ENCODE data around the gene ZBED3. TPM values are rescaled to one million over a fixed set of nuclear protein-coding genes. Genes with fewer than 3 reads are reported as not detected.

Gene ZBED3
- 6.6 and 7.9 TPM in 2 replicates for total RNA-seq (2021; fragmentation: NEBNext Ultra II Directional; extraction: Animal tissue kit (Norgen Biotek cat#: 25700))
- polyA plus RNA-seq (2011; rRNA removed) = 7.3 and 9.4 TPM in 2 replicates
- 6.1 TPM for polyA plus RNA-seq (2011; cell fraction: cytosol; rRNA removed)
- polyA plus RNA-seq (2011; cell fraction: nucleus; rRNA removed) = 5.0 TPM
- 3.8 to 4.9 TPM (median 4.3 TPM) in 4 replicates for polyA plus RNA-seq (2012, experiment 1 of 2)
- polyA plus RNA-seq (2012, experiment 2 of 2) = 1.7 TPM
- polyA plus RNA-seq (2013, experiment 1 of 2) = 4.8 TPM
- polyA plus RNA-seq (2013, experiment 2 of 2) = 4.9 TPM
- polyA minus RNA-seq (2011; rRNA and poly(A)+ RNA removed) = 8.3 and 10.7 TPM in 2 replicates
- 2.6 TPM for polyA minus RNA-seq (2011; cell fraction: cytosol; rRNA and poly(A)+ RNA removed)
- polyA minus RNA-seq (2011; cell fraction: nucleus; rRNA and poly(A)+ RNA removed) = 10.1 TPM
- long read RNA-seq, experiment 1, full-length matches to known transcripts = 1 of 15 reads
- long read RNA-seq, experiment 1, partial matches to known transcripts = 0 of 15 reads
- long read RNA-seq, experiment 1, other reads (novel, unspliced or antisense) = 14 of 15 reads
- long read RNA-seq, experiment 2, partial matches to known transcripts = 0 of 1 reads
- long read RNA-seq, experiment 2, other reads (novel, unspliced or antisense) = 1 of 1 reads

DNA sequence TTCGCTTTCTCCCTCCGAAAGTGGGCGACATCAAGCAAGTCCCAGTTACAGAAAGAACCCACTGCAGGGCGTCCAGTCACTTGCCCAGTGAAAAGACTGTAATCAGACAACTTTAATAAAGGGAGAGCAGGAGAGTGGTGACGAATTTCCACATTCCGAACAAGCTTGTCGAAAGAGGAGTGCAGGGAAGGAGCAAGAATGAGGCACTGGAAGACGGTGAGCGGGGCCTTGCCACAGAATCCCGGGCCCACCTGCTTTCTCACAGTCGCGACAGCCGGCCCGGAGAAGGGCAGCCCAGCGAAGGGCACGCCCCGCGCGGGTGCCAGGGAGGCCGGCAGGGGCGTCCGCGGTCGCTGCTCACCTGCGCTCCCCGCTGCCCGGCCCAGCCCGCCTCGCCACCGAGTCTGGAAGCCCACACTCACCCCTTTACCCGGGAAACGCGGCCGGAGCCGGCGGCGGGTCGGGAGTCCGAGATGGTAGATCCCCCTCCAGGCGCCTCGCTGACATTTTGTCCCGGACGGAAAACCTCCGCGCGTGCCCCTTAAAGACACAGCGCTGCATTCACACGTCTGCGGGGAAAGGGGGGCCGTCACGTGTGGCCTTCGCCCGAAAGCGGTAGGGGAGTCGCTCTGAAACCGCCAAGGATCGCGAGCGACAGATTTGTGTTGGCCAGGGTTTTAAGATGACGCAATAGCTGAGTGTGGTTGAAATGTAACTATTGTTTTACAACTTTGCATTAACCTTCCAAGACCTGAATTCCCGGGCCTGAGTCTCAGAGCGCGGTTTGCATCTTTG, at the start of gene ZBED3:
Gene ZBED3, minus strand, starts transcription at position 597 of the 795 bp plus-strand sequence. CDS start 9,407 bp downstream, outside the sequence.
- peaks cover 6 to 10% (median 8%) of the 10 kb centered on the region in 4 experiments; a peak in 6 of 7 replicates for H3K4me1 ChIP-seq (replicated peaks in 1 of 4; ENCODE audit: control insufficient read depth in 3 of 4, insufficient read depth in 4 of 4, low read length in 3 of 4)
- H3K4me2 ChIP-seq (ENCODE audit: insufficient read depth in 1 of 2, low read depth in 2 of 2, low read length in 2 of 2) = peak within 1 kb of the TSS; percentile 78 to 85
- H3K36me3 ChIP-seq (ENCODE audit: control insufficient read depth in 2 of 4, insufficient read depth in 4 of 4, low read length in 3 of 4) = peaks cover 0 to 7% (median 0%) of the 10 kb centered on the region in 4 experiments; a peak in 3 of 8 replicates
- peaks cover 7% of the 10 kb centered on the region for H3K23me2 ChIP-seq (ENCODE audit: low read depth, low read length)
- peak within 1 kb of the TSS; percentile 86 for H2AFZ ChIP-seq (ENCODE audit: low read length)
- peak within 1 kb of the TSS; percentile 47 for H3K4ac ChIP-seq (replicated peaks; ENCODE audit: insufficient read length, low read depth, low read length)
- H4K5ac ChIP-seq (ENCODE audit: insufficient read length, low read depth, low read length) = peak within 1 kb of the TSS; percentile 83
- DNase-seq (ENCODE audit: low read depth in 1 of 2, low spot score in 2 of 2) = peak in 1 of 2 experiments; percentile 77
- CTCF ChIA-PET (ENCODE audit: partially characterized antibody) = interaction anchor here (0.6 to 1.9 kb wide), 13 partner anchors 9 to 1659 kb away, joined by 3 to 15 read pairs (median 3); partner anchors contain the start of gene AGGF1
- H3K14ac ChIP-seq (ENCODE audit: insufficient read length) = no peak within 1 kb of the TSS
- peak within 1 kb of the TSS; percentile 98 for H4K8ac ChIP-seq (ENCODE audit: extremely low read depth, insufficient read depth, low read length)
- peak within 1 kb of the TSS; percentile 99 for H2BK5ac ChIP-seq (ENCODE audit: low read depth, low read length)
- peak within 1 kb of the TSS; percentile 52 for H2BK120ac ChIP-seq (replicated peaks; ENCODE audit: low read depth, low read length)
- no peaks in the 10 kb centered on the region for H3K79me1 ChIP-seq (ENCODE audit: low read depth, low read length)
- POLR2A ChIA-PET (ENCODE audit: partially characterized antibody) = interaction anchor here (0.8 to 5.4 kb wide), 24 partner anchors 9 to 1169 kb away, joined by 3 to 76 read pairs (median 4); partner anchors contain the start of genes AGGF1, F2RL1 and WDR41
- H3K9ac ChIP-seq (replicated peaks in 1 of 4; ENCODE audit: extremely low read depth in 1 of 4, low read depth in 3 of 4, low read length in 3 of 4) = peak within 1 kb of the TSS; percentile 91 to 97 (median 92)
- peak within 1 kb of the TSS; percentile 73; the same call in 1 of the 2 replicates for H2BK15ac ChIP-seq (ENCODE audit: low read length)
- WGBS, 2 experiments (ENCODE audit: extremely low coverage in 1 of 2, insufficient coverage in 1 of 2, insufficient read length in 1 of 2, insufficient replicate concordance in 2 of 2, low coverage in 1 of 2, low lambda C conversion rate in 2 of 2, missing lambda C conversion rate in 1 of 2) = 1% methylated on average over 55 of the region's 63 CpGs; no CpG with 5 or more reads in 1 of the 2 experiments
- peak; percentile 86 for FAIRE-seq
- H3K4me3 ChIP-seq (ENCODE audit: extremely low read depth in 1 of 4, insufficient read depth in 2 of 4, low read depth in 3 of 4, low read length in 4 of 4) = peak within 1 kb of the TSS; percentile 58 to 87 (median 74)
- peak within 1 kb of the TSS; percentile 94 for H3K27ac ChIP-seq (ENCODE audit: low read depth, low read length)
- peak within 1 kb of the TSS; percentile 89 for H4K91ac ChIP-seq (replicated peaks; ENCODE audit: insufficient read length, low read length)
- peaks cover 0 to 4% of the 10 kb centered on the region in 2 experiments; a peak in 2 of 4 replicates for H3K9me3 ChIP-seq (ENCODE audit: insufficient read depth in 2 of 2, low read depth in 1 of 2, low read length in 1 of 2)
- no peaks in the 10 kb centered on the region for H3K27me3 ChIP-seq (replicated peaks in 1 of 4; ENCODE audit: control insufficient read depth in 3 of 4, extremely low read depth in 1 of 4, insufficient read depth in 3 of 4, low read length in 3 of 4)
- H3K23ac ChIP-seq (ENCODE audit: insufficient read length) = no peak within 1 kb of the TSS
- no peak within 1 kb of the TSS for H2AK5ac ChIP-seq (ENCODE audit: low read depth, low read length)
- peak within 1 kb of the TSS; percentile 95 for H3K18ac ChIP-seq (ENCODE audit: extremely low read depth, low read length)
- no peaks in the 10 kb centered on the region for H4K20me1 ChIP-seq (replicated peaks in 1 of 2; ENCODE audit: control insufficient read depth in 1 of 2, insufficient read depth in 2 of 2, low read length in 2 of 2)
- H2BK20ac ChIP-seq (ENCODE audit: low read length) = no peak within 1 kb of the TSS
- peak within 1 kb of the TSS; percentile 96 for H3K56ac ChIP-seq (replicated peaks; ENCODE audit: insufficient read length, low read depth, low read length)
- H3K79me2 ChIP-seq (ENCODE audit: control insufficient read depth in 1 of 2, insufficient read depth in 2 of 2, low read length in 2 of 2) = peaks cover 0 to 7% of the 10 kb centered on the region in 2 experiments; a peak in 1 of 4 replicates
- peak within 1 kb of the TSS; percentile 90 for H2BK12ac ChIP-seq (ENCODE audit: low read depth, low read length)
- TF ChIP-seq POLR2A (IDR thresholded peaks at IDR 0.05; ENCODE audit: control extremely low read depth in 1 of 2, low read depth in 2 of 2, low read length in 2 of 2) (peak; percentile 83), KDM5A (IDR thresholded peaks at IDR 0.05; ENCODE audit: low read length) (no peak), E2F6 (IDR thresholded peaks at IDR 0.05) (peak; percentile 65), EP300 (IDR thresholded peaks at IDR 0.05; ENCODE audit: borderline replicate concordance in 1 of 2, low read depth in 2 of 2, low read length in 2 of 2) (no peak; a peak in 1 of 3 replicates), HDAC2 (IDR thresholded peaks at IDR 0.05; ENCODE audit: borderline replicate concordance in 1 of 2, low read depth in 2 of 2, low read length in 2 of 2) (0 out of 4 replicates have a peak, but pooled peaks have one; percentile 10 to 50)
- TF ChIP-seq, protein P1, sequence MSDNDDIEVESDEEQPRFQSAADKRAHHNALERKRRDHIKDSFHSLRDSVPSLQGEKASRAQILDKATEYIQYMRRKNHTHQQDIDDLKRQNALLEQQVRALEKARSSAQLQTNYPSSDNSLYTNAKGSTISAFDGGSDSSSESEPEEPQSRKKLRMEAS (IDR thresholded peaks at IDR 0.05) = peak; percentile 83
